Transverse colon (tissue), 4 donors: Measurements from ENCODE around the gene TOLLIP. TPM values are rescaled to one million over a fixed set of nuclear protein-coding genes. Genes with fewer than 3 reads are reported as not detected.

Experiments used
- DNase-seq: peaks from one replicate; pipeline ENCODE4 v3.0.0-alpha.2; 2019
- H3K27ac ChIP-seq, 4 donors: fragments of 200-600 bp; sonication (generic); 2 replicates each; pipeline ENCODE4 v1.5.1; 2016 to 2018; ENCODE audit warnings: inconsistent platforms in 4 of 4
- H3K27me3 ChIP-seq: fragments of 200-600 bp; sonication (generic); 2 replicates; pipeline ENCODE4 v1.5.1; 2017; ENCODE audit warnings: inconsistent platforms
- H3K36me3 ChIP-seq, 4 donors: fragments of 200-600 bp; sonication (generic); 2 replicates each; pipeline ENCODE4 v1.5.1; 2017 to 2019; ENCODE audit warnings: inconsistent platforms in 4 of 4
- H3K4me1 ChIP-seq, 4 donors: fragments of 200-600 bp; sonication (generic); 2 replicates each; pipeline ENCODE4 v1.5.1; 2017 to 2020; ENCODE audit warnings: inconsistent platforms in 4 of 4
- H3K4me3 ChIP-seq, 4 donors: fragments of 200-600 bp; sonication (generic); 1 replicate in 1 of 4; 2 replicates in 3 of 4; pipeline versions ENCODE4 v1.5.1 to v1.6.1; 2017 to 2019; ENCODE audit warnings: inconsistent platforms in 4 of 4
- H3K9me3 ChIP-seq, 2 donors: fragments of 200-600 bp; sonication (generic); 2 replicates each; pipeline ENCODE4 v1.5.1; 2017 to 2019; ENCODE audit warnings: inconsistent platforms in 2 of 2
- EP300 ChIP-seq: sonication (generic); formaldehyde crosslinking; IDR thresholded peaks from one replicate; pipeline ENCODE4 v1.6.1; 2017; ENCODE audit warnings: antibody characterized with exemption, low read depth
- POLR2A ChIP-seq: fragments of 450-650 bp; IDR thresholded peaks from one replicate; pipeline ENCODE4 v1.6.1; 2016; ENCODE audit warnings: antibody characterized with exemption, mild to moderate bottlenecking, moderate library complexity
- POLR2AphosphoS5 ChIP-seq, 3 donors: sonication (generic); formaldehyde crosslinking; IDR thresholded peaks; one replicate each; pipeline ENCODE4 v1.6.1; 2016; ENCODE audit warnings: antibody characterized with exemption in 3 of 3
- WGBS, 2 donors: methylation state at CpG; one replicate each; pipeline ENCODE4 v1.1.5; 2018; ENCODE audit warnings: low coverage in 1 of 2; 5-methylcytosine and 5-hydroxymethylcytosine counted together
- in situ Hi-C, 4 donors: fragments of 200-750 bp; cut with MboI; loops; one replicate each; pipeline versions ENCODE4 v1.15.0 to v1.15.1; 2017; ENCODE audit warnings: low sequenced_read_pairs in 3 of 4, low pct_ligation_motif_present in 1 of 4, low pct_unique_long_range_greater_than_20kb in 1 of 4
- intact Hi-C: fragments of 100-400 bp; cut with DNase I; formaldehyde crosslinking; loops from one replicate; pipeline ENCODE4 v1.15.1; 2023; ENCODE audit warnings: low total_unique reads
- total RNA-seq, 4 donors: library from RNA; depleted of rRNA; stranded (reverse); fragments of >200 nt; gene quantifications; one replicate each; pipeline ENCODE4 v1.1.0, GENCODE V29; 2016
- TF ChIP-seq, protein P1 (sequence below), 5 experiments: fragments of 200-600 bp in 3 of 5; fragments of 450-650 bp in 2 of 5; sonication (generic) in 3 of 5; IDR thresholded peaks; 1 replicate in 2 of 5; 2 replicates in 3 of 5; pipeline ENCODE4 v1.5.1; 2016 to 2017; ENCODE audit warnings: antibody characterized with exemption in 5 of 5, inconsistent platforms in 3 of 5, mild to moderate bottlenecking in 2 of 5, moderate library complexity in 1 of 5

TOLLIP gene
- total RNA-seq, 4 donors from 2014 or later, result 25.9 to 132 (median 50.4) TPM

DNA sequence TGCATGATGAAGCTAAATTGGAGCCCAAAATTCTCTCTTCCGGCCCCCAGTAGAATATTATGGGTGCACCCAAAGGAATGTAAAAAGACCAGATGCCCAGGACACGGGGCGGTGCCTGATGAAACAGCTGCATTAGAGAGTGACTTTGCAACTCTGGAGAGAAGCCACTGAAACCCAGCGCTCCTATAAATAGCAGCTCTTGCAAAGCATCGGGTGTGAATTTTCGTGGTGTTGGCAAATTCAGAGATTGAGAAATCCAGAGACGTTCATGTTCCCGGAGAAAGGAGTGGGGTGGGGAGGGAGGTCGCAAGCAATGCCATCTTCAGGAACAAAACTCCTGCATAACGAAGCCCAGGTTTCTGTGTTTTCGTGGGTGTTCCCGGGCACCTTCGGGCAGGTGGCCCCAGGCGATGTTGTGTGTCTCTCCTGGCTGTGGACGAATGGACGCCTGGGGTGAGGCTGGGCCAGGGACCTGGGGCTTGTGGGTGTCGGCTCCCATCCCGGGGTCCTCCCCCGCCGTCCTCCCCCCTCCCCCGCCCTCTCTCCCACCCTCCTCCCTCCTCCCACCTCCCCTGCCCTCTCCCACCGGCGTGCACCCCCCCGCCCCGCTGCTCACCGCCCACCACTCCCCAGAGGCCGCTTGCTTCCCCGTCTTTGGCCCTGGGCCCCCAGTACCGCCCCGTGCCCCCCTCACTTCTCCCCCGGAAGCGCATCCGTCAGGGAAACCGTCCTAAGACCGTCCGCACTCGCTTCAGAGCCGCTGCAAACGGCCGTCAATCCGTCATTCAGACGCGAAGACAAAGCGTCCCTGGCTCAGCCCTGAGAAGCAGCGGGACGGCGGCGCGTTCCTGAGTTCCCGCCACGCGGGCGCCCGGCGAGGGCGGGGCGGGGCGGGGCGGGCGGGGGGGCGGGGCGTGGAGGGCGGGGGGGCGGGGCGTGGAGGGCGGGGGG lies 26.7 kb upstream of the TOLLIP start:
- Histone ChIP-seq H3K27me3 (no peaks in the 10 kb centered on the region), H3K4me3 (peak overlapping the region; percentile 26 to 59 (median 34)), H3K27ac (peak overlapping the region; percentile 54 to 82 (median 78)), H3K9me3 (no peaks in the 10 kb centered on the region), H3K36me3 (no peaks in the 10 kb centered on the region), H3K4me1 (peaks cover 12 to 18% (median 14%) of the 10 kb centered on the region in 4 donors)
- in situ Hi-C loops, result no loop called here
- WGBS, 2 donors, result 1 to 6% methylated on average over 4 to 17 of the region's 66 CpGs
- TF ChIP-seq POLR2AphosphoS5 (IDR thresholded peaks at IDR 0.05), result peak; percentile 31 to 68 (median 61)
- TF ChIP-seq, protein P1, sequence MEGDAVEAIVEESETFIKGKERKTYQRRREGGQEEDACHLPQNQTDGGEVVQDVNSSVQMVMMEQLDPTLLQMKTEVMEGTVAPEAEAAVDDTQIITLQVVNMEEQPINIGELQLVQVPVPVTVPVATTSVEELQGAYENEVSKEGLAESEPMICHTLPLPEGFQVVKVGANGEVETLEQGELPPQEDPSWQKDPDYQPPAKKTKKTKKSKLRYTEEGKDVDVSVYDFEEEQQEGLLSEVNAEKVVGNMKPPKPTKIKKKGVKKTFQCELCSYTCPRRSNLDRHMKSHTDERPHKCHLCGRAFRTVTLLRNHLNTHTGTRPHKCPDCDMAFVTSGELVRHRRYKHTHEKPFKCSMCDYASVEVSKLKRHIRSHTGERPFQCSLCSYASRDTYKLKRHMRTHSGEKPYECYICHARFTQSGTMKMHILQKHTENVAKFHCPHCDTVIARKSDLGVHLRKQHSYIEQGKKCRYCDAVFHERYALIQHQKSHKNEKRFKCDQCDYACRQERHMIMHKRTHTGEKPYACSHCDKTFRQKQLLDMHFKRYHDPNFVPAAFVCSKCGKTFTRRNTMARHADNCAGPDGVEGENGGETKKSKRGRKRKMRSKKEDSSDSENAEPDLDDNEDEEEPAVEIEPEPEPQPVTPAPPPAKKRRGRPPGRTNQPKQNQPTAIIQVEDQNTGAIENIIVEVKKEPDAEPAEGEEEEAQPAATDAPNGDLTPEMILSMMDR (IDR thresholded peaks at IDR 0.05), result no peak
- peak; percentile 69 for DNase-seq
- intact Hi-C loops, result no loop called here

DNA sequence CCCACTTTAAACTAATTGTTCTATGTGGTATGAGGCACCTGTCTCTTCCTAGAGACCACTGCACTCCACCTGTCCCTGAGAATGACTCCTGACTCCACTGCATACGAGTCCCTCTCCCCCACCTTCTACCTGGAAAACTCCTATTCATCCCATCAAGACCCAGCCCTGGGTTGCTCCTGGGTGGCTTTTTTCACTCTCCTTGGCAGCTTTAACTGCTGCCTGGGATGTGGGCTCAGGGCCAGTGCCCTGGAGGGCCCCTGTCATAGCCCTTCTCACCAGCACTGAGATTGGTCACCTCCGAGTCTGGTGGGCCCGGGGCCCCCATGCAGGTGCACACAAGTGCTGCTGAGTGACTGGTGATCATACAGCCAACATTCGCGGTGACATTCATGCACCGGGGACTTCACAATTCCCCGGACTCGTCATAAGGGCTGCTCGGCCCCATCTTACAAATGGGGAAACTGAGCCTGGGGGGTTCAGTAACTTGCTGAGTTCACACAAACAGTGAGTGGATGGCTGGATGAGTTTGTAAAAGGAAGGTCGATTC lies 25.9 kb upstream of the TOLLIP start:
- in situ Hi-C loops (no loop called here), intact Hi-C loops (no loop called here)
- TF ChIP-seq POLR2A, result no peak
- no peak for TF ChIP-seq EP300
- TF ChIP-seq POLR2AphosphoS5 (IDR thresholded peaks at IDR 0.05), result no peak
- TF ChIP-seq, protein P1 (IDR thresholded peaks at IDR 0.05), result no peak
- Histone ChIP-seq H3K27ac (peak overlapping the region in 1 of 4 donors; percentile 82), H3K4me1 (peaks cover 12 to 18% (median 14%) of the 10 kb centered on the region in 4 donors), H3K36me3 (no peaks in the 10 kb centered on the region), H3K27me3 (no peaks in the 10 kb centered on the region), H3K4me3 (peak overlapping the region in 1 of 4 donors; percentile 59), H3K9me3 (no peaks in the 10 kb centered on the region)
- no peak for DNase-seq
- 62 to 66% methylated on average over 7 to 10 of the region's 10 CpGs for WGBS, 2 donors

- 95% methylated on average over 10 of the region's 10 CpGs; no CpG with 5 or more reads in 1 of the 2 donors for WGBS, 2 donors
- H3K4me3 ChIP-seq, result no peak overlapping the region
- H3K36me3 ChIP-seq, result no peaks in the 10 kb centered on the region
- in situ Hi-C loops (no loop called here), intact Hi-C loops (no loop called here)
- peaks cover 12 to 18% (median 14%) of the 10 kb centered on the region in 4 donors for H3K4me1 ChIP-seq
- H3K27me3 ChIP-seq, result peaks cover 3% of the 10 kb centered on the region
- DNase-seq, result no peak
- no peak overlapping the region for H3K27ac ChIP-seq
- no peak for TF ChIP-seq EP300
- no peak for TF ChIP-seq POLR2AphosphoS5 (IDR thresholded peaks at IDR 0.05)
- TF ChIP-seq POLR2A, result no peak
- TF ChIP-seq, protein P1 (IDR thresholded peaks at IDR 0.05), result no peak
- no peaks in the 10 kb centered on the region for H3K9me3 ChIP-seq
Measured at GRCh38 chr11:1333860-1334259, 24.4 kb upstream of the TOLLIP start.

DNA sequence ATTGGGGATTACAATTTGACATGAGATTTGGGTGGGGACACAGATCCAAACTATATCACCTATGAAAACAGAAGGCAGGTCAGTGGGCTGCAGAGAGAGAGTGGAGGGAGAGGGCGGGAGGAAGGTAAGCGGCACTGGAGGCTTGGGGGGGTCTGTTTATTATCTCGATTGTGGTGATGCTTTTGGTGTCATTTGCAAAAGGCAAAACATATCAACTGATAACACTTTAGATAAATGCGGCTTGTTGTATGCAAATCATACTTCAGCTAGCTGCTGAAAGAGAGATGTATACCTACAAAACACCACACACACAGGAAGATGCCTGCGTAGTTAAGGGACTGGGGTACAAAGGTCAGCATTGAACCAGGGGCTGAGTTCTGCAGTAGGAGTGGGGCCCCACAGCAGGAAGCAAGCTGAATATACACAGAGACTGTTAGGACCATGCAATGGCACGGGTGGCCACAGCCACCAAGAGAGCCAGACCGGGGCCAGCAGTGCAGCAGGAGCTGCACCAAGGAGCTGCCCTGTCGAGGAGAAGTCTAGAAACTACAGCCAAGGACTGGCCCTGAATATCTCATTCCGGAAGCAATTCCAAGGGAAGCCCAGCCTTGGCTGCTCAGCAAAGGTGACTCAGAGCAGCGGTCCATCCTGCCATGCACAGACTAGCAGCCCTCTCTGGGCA lies 23.8 kb upstream of the TOLLIP start:
- H3K9me3 ChIP-seq, result no peaks in the 10 kb centered on the region
- in situ Hi-C loops, result no loop called here
- H3K4me3 ChIP-seq, result no peak overlapping the region
- no peaks in the 10 kb centered on the region for H3K36me3 ChIP-seq
- H3K27ac ChIP-seq, result no peak overlapping the region
- peaks cover 12 to 18% (median 14%) of the 10 kb centered on the region in 4 donors for H3K4me1 ChIP-seq
- no peak for DNase-seq
- 17 to 70% methylated on average over 1 to 10 of the region's 10 CpGs for WGBS, 2 donors
- no peak for TF ChIP-seq EP300
- TF ChIP-seq, protein P1 (IDR thresholded peaks at IDR 0.05), result no peak
- no peak for TF ChIP-seq POLR2A
- TF ChIP-seq POLR2AphosphoS5 (IDR thresholded peaks at IDR 0.05), result no peak
- intact Hi-C loops, result no loop called here
- peaks cover 4% of the 10 kb centered on the region for H3K27me3 ChIP-seq
